Measurements from ENCODE around the gene NEK11. TPM values are rescaled to one million over a fixed set of nuclear protein-coding genes. Genes with fewer than 3 reads are reported as not detected.

Gene NEK11
- total RNA-seq, 1 experiment from 2014 or later: 13.2 TPM

DNA sequence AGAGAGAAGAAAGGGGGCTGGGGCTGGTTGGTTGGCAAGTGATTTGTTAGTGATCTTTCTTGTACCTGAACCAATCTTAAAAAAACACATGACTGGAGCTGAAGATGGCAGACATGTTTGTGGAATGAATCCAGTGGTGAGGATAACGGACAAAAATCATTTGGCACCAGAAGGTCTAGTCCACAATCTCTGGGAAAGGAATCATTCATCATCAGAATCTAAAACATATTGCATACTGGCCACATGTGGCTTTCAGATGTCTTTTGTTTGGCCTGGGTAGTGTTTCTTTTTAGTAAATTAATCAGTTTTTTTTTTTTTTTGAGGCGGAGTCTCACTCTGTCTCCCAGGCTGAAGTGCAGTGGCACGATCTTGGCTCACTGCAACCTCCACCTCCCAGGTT, 5.0 kb downstream of the NEK11 start:
- CTCF ChIA-PET: no interaction called here

DNA sequence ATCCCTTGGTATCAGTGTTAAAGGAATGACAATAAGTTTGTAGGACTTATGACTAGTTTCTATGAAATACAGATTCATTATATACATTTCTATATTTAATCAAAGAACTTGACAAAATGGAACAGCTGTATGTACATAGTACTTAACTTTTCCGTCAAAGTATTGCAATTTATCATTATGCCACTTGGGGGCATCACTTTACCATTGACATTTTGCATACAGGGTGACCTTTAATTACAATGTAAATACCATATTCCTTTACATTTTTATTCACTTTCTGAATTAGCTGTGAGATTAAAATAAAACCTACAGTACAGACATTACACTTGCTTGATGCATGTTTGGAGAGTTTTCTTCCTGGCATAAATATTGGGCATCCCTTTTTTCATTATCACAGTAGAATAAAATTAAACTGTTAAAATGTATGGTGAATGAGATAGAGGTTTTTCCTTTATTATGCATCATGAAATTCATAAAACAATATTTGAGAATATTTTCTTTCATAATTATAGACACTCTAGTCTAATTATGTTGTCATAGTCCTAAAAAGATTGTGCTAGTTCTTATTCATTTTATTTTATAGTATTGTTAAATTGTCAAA, 6.9 kb downstream of the NEK11 start:
- POLR2A ChIA-PET (ENCODE audit: unreplicated experiment): no interaction called here
- CTCF ChIA-PET: interaction anchor here (1.0 to 1.2 kb wide), 3 partner anchors 12 to 996 kb away, joined by 3 to 6 read pairs (median 3); partner anchors contain the start of gene NUDT16
- intact Hi-C loops (cut with micrococcal nuclease; ENCODE audit: unreplicated experiment): loop anchor here (1.0 to 10.0 kb wide), 5 partner anchors 451 to 1371 kb away; no protein-coding TSS in a partner anchor
- Histone ChIP-seq H3K9me2 (ENCODE audit: insufficient read depth) (no peaks in the 10 kb centered on the region; the same call in 1 of the 2 replicates), H4K20me1 (ENCODE audit: insufficient read depth) (no peaks in the 10 kb centered on the region), H3K27ac (no peak overlapping the region), H3K4me1 (replicated peaks; ENCODE audit: insufficient read depth) (no peaks in the 10 kb centered on the region), H3K4me2 (no peak overlapping the region), H2AFZ (no peak overlapping the region), H3F3A (ENCODE audit: insufficient read depth, low read depth) (no peaks in the 10 kb centered on the region), H3K9me3 (ENCODE audit: insufficient read depth, low read depth) (no peaks in the 10 kb centered on the region), H3K27me3 (ENCODE audit: insufficient read depth, low read depth) (no peaks in the 10 kb centered on the region), H3K79me2 (ENCODE audit: low read depth) (no peaks in the 10 kb centered on the region), H3K36me3 (ENCODE audit: low read depth) (no peaks in the 10 kb centered on the region), H3K4me3 (no peak overlapping the region)
- TF ChIP-seq, protein P1, sequence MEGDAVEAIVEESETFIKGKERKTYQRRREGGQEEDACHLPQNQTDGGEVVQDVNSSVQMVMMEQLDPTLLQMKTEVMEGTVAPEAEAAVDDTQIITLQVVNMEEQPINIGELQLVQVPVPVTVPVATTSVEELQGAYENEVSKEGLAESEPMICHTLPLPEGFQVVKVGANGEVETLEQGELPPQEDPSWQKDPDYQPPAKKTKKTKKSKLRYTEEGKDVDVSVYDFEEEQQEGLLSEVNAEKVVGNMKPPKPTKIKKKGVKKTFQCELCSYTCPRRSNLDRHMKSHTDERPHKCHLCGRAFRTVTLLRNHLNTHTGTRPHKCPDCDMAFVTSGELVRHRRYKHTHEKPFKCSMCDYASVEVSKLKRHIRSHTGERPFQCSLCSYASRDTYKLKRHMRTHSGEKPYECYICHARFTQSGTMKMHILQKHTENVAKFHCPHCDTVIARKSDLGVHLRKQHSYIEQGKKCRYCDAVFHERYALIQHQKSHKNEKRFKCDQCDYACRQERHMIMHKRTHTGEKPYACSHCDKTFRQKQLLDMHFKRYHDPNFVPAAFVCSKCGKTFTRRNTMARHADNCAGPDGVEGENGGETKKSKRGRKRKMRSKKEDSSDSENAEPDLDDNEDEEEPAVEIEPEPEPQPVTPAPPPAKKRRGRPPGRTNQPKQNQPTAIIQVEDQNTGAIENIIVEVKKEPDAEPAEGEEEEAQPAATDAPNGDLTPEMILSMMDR (conservative IDR thresholded peaks at IDR 0.05): peak; percentile 86
- TF ChIP-seq EZH2 (IDR thresholded peaks at IDR 0.05; ENCODE audit: low read depth): no peak
- peak; percentile 9 to 51 for DNase-seq
- BruUV-seq (replicated peaks): no TSS peak

More for the DNA sequence above, 5.0 kb downstream of the NEK11 start:
- H3K4me1 ChIP-seq (replicated peaks; ENCODE audit: insufficient read depth): peaks cover 5% of the 10 kb centered on the region
- no TSS peak for BruUV-seq (replicated peaks)
- no peaks in the 10 kb centered on the region for H3F3A ChIP-seq (ENCODE audit: insufficient read depth, low read depth)
- POLR2A ChIA-PET (ENCODE audit: unreplicated experiment): no interaction called here
- H3K36me3 ChIP-seq (ENCODE audit: low read depth): no peaks in the 10 kb centered on the region
- no peak overlapping the region for H2AFZ ChIP-seq
- no peak overlapping the region for H3K4me3 ChIP-seq
- no peak overlapping the region for H3K4me2 ChIP-seq
- no peaks in the 10 kb centered on the region for H4K20me1 ChIP-seq (ENCODE audit: insufficient read depth)
- H3K27me3 ChIP-seq (ENCODE audit: insufficient read depth, low read depth): no peaks in the 10 kb centered on the region
- no peak for TF ChIP-seq EZH2 (IDR thresholded peaks at IDR 0.05; ENCODE audit: low read depth)
- TF ChIP-seq, protein P1 (conservative IDR thresholded peaks at IDR 0.05): no peak
- H3K9me3 ChIP-seq (ENCODE audit: insufficient read depth, low read depth): no peaks in the 10 kb centered on the region
- intact Hi-C loops (cut with micrococcal nuclease; ENCODE audit: unreplicated experiment): loop anchor here (5.0 to 10.0 kb wide), 4 partner anchors 453 to 1373 kb away; no protein-coding TSS in a partner anchor
- no peak overlapping the region for H3K27ac ChIP-seq
- 0 out of 2 replicates have a peak, but pooled peaks cover 5% of the 10 kb centered on the region for H3K79me2 ChIP-seq (ENCODE audit: low read depth)
- DNase-seq: no peak
- H3K9me2 ChIP-seq (ENCODE audit: insufficient read depth): no peaks in the 10 kb centered on the region

DNA sequence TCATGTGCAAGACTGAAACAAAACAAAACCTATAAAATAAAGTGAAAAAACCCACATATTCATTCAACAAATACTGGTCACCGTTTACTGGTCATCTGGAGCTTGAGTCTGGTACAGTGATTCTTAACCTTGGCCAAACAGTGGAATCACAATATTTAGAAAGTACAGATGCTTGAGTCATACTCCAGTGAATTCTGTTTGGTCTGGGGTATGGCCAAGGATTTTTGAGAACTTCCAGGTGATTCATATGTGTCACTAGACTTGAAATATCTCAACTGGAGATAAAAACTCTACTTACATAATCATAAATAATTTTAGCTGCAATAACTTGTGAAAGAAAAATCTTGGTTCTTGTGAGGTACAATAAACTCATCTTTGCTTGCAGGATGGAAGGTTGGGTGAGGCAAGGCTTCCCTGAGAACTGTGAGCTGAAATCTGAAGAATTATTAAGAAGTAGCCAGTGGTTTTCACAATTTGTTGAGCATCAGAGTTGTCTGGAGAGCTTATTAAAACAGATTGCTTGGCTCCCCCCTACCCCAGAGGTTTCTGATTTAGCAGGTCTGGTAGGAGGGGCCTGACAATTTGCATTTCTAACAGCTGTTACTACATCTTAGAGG, 9.6 kb downstream of the NEK11 start:
- H3F3A ChIP-seq (ENCODE audit: insufficient read depth, low read depth): no peaks in the 10 kb centered on the region
- no peaks in the 10 kb centered on the region for H3K4me1 ChIP-seq (replicated peaks; ENCODE audit: insufficient read depth)
- TF ChIP-seq, protein P1 (conservative IDR thresholded peaks at IDR 0.05): no peak
- no peak for TF ChIP-seq EZH2 (IDR thresholded peaks at IDR 0.05; ENCODE audit: low read depth)
- H3K27me3 ChIP-seq (ENCODE audit: insufficient read depth, low read depth): no peaks in the 10 kb centered on the region
- intact Hi-C loops (cut with micrococcal nuclease; ENCODE audit: unreplicated experiment): loop anchor here (10.0 kb wide), 3 partner anchors 448 to 1368 kb away; no protein-coding TSS in a partner anchor
- no peaks in the 10 kb centered on the region for H3K9me3 ChIP-seq (ENCODE audit: insufficient read depth, low read depth)
- H2AFZ ChIP-seq: no peak overlapping the region
- peaks cover 6% of the 10 kb centered on the region; the same call in 1 of the 2 replicates for H3K36me3 ChIP-seq (ENCODE audit: low read depth)
- POLR2A ChIA-PET (ENCODE audit: unreplicated experiment): no interaction called here
- DNase-seq: peak in 1 of 2 experiments; percentile 54
- no TSS peak for BruUV-seq (replicated peaks)
- no peak overlapping the region for H3K4me3 ChIP-seq
- H3K27ac ChIP-seq: no peak overlapping the region
- no peaks in the 10 kb centered on the region for H3K79me2 ChIP-seq (ENCODE audit: low read depth)
- H4K20me1 ChIP-seq (ENCODE audit: insufficient read depth): no peaks in the 10 kb centered on the region
- H3K4me2 ChIP-seq: no peak overlapping the region
- CTCF ChIA-PET: interaction anchor here (0.6 kb wide), 1 partner anchor 407 kb away, joined by 3 read pairs; no protein-coding TSS in a partner anchor
- H3K9me2 ChIP-seq (ENCODE audit: insufficient read depth): no peaks in the 10 kb centered on the region; the same call in 1 of the 2 replicates

Measured in PC-9 (cell line).